Activated T-helper 17 cell treated with anti-CD3 and anti-CD28 coated beads, Interleukin-2, amount 50 U/mL, for 72 hours (primary cell): Measurements from ENCODE around the gene ATP6V1F. TPM values are rescaled to one million over a fixed set of nuclear protein-coding genes. Genes with fewer than 3 reads are reported as not detected.

Source experiments
- ATAC-seq: fragments of 150-1000 bp; cut with Tn5 transposase; replicated peaks from 2 replicates; pipeline ENCODE4 v1.10.0; 2021; ENCODE audit warnings: mild to moderate bottlenecking, moderate library complexity
- H3K27ac Mint-ChIP-seq: one replicate; pipeline ENCODE4 v1.8.0; 2022; ENCODE audit warnings: mixed read lengths
- H3K27me3 Mint-ChIP-seq: one replicate; pipeline ENCODE4 v1.8.0; 2022; ENCODE audit warnings: mixed read lengths
- H3K36me3 Mint-ChIP-seq: one replicate; pipeline ENCODE4 v1.8.0; 2022; ENCODE audit warnings: low read depth, mild to moderate bottlenecking, mixed read lengths
- H3K4me1 Mint-ChIP-seq: one replicate; pipeline ENCODE4 v1.8.0; 2022; ENCODE audit warnings: mixed read lengths
- H3K4me3 Mint-ChIP-seq: one replicate; pipeline ENCODE4 v1.8.0; 2022; ENCODE audit warnings: mild to moderate bottlenecking, mixed read lengths
- H3K9me3 Mint-ChIP-seq: one replicate; pipeline ENCODE4 v1.8.0; 2022; ENCODE audit warnings: mixed read lengths
- total RNA-seq, 2 donors: library from RNA; stranded (reverse); gene quantifications; one replicate each; pipeline ENCODE4 v1.2.3, GENCODE V29; 2022

ATP6V1F gene
- total RNA-seq, 2 donors from 2014 or later: 69.9 to 127 TPM

- peak; percentile 77 for ATAC-seq
- H3K4me3 Mint-ChIP-seq: peak overlapping the region; percentile 12
- no peak overlapping the region for H3K27ac Mint-ChIP-seq
These were observed 52.0 kb downstream of the ATP6V1F start for GRCh38 chr7:128914566-128915151.

GRCh38 chr7:128915271-128915819 lies 52.7 kb downstream of the ATP6V1F start:
- Mint-ChIP-seq H3K27me3 (peaks cover 18% of the 10 kb centered on the region), H3K27ac (no peak overlapping the region), H3K36me3 (no peaks in the 10 kb centered on the region), H3K4me1 (peaks cover 11% of the 10 kb centered on the region), H3K4me3 (peak overlapping the region; percentile 78), H3K9me3 (no peaks in the 10 kb centered on the region)
- ATAC-seq: no peak

More at GRCh38 chr7:128914566-128915151, 52.0 kb downstream of the ATP6V1F start:
- Mint-ChIP-seq H3K9me3 (no peaks in the 10 kb centered on the region), H3K27me3 (peaks cover 24% of the 10 kb centered on the region), H3K4me1 (peaks cover 11% of the 10 kb centered on the region), H3K36me3 (no peaks in the 10 kb centered on the region)

Other genes starting within 250 kb of the ATP6V1F start
- 1 to 10 TPM; 1.8 TPM for gene GARIN1A, start 190.6 kb upstream of the ATP6V1F start, total RNA-seq
- 10 to 100 TPM; 27.5 to 41.7 TPM for gene CALU, start 123.5 kb upstream of the ATP6V1F start, total RNA-seq
- not detected for gene OPN1SW, start 87.1 kb upstream of the ATP6V1F start, total RNA-seq
- 10 to 100 TPM; 11.7 to 15.4 TPM for gene CCDC136, start 70.9 kb upstream of the ATP6V1F start, total RNA-seq
- under 1 TPM; 0.02 to 0.05 TPM for gene FLNC, start 32.5 kb upstream of the ATP6V1F start, total RNA-seq
- gene KCP, start 47.9 kb downstream of the ATP6V1F start, total RNA-seq: 1 to 10 TPM in 1 of 2 donors, under 1 TPM in 1; 0.09 to 1.0 TPM
- 10 to 100 TPM; 22.5 to 25.4 TPM for gene IRF5, start 75.1 kb downstream of the ATP6V1F start, total RNA-seq
- 10 to 100 TPM; 45.8 to 62.6 TPM for gene TNPO3, start 192.3 kb downstream of the ATP6V1F start, total RNA-seq